ENCODE measurements around the gene MRC2. TPM values are rescaled to one million over a fixed set of nuclear protein-coding genes. Genes with fewer than 3 reads are reported as not detected.
"Not testable (repeated sequence)": the region's sequence is repeated elsewhere in the genome, so short reads cannot be mapped to it uniquely, and the experiment has no call there.

The MRC2 gene
- polyA plus RNA-seq, 2 of the 4 experiments (the other 2 are of a cell fraction), result 20.2 to 57.3 TPM

DNA sequence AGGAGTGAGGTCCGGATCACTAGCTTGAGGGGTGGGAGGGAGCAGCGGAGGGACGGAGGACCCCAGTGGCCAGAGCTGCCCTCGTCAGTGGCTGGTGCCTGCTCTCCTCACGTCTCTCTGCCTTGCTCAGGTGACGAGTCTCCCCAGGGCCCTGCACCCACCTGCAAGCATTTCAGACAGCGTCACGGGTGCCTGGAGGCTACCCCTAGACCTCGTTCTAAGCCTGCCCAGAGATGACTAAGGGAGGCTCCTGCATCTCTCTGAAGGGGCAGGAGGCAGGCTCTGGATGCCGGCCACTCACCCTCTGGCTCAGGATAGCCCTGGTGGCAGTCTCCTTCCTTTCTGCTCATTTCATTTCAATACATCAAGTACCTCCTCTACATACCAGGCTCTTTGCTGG is 68.8 kb downstream of the MRC2 start:
- ATAC-seq, result peak; percentile 18 to 21; a peak in 5 of 6 replicates
- no peak overlapping the region for H3K4me2 ChIP-seq
- no peaks in the 10 kb centered on the region for H3K4me1 ChIP-seq
- no peak overlapping the region for H3K4me3 ChIP-seq
- no peak overlapping the region for H3K27ac ChIP-seq
- no peaks in the 10 kb centered on the region for H3K9me3 ChIP-seq
- no peak for TF ChIP-seq MYC (IDR thresholded peaks at IDR 0.05; ENCODE audit: borderline replicate concordance, low read length)
- TF ChIP-seq, protein P1, sequence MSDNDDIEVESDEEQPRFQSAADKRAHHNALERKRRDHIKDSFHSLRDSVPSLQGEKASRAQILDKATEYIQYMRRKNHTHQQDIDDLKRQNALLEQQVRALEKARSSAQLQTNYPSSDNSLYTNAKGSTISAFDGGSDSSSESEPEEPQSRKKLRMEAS (IDR thresholded peaks at IDR 0.05), result no peak
- DNase-seq (ENCODE audit: low read depth in 1 of 2, low spot score in 1 of 2), result no peak
- no peak for FAIRE-seq
- WGBS (ENCODE audit: missing lambda C conversion rate), result 84% methylated on average over 10 of the region's 10 CpGs
- ChIA-PET CTCF (interaction anchor here (1.0 to 11.7 kb wide), 2 partner anchors 19 to 59 kb away, joined by 3 to 178 read pairs; no protein-coding TSS in a partner anchor), POLR2A (no interaction called here)

DNA sequence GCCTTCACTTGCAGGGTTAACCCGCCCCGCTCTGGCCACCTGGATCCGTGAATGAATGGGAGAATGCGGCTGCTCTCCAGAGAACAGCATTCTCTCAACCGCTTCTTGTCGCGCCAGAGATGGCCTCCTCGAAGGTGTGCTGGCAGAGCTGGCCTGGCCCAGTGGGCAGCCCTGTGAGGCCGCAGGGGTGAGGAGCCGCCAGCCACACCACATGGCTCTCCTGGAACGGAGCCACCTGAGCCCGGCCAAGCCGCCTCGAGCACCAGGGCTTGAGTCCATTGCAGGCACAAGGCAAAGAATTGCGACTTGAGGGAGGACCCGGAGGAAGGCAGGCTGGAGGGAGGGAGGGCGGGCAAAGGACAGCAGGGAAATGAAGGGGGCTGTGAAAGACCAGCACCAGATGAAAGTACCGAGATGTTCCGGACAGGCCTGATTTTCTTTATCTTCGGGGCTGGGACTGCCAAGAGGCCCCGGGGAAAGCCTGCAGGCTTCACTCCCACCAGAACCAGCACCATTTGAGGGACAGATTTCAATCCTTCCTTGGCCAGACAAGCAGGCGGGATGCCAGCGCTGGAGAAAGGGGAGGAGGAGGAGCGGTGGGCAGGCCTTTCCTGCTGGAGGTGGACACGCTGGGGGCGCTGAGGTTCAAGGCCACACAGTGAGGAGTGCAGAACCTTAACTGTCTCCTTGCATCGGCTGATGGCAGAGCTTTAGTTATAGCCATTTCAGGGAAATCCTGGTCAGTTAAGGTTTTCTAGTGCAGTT is 69.4 kb downstream of the MRC2 start:
- FAIRE-seq, result no peak

DNA sequence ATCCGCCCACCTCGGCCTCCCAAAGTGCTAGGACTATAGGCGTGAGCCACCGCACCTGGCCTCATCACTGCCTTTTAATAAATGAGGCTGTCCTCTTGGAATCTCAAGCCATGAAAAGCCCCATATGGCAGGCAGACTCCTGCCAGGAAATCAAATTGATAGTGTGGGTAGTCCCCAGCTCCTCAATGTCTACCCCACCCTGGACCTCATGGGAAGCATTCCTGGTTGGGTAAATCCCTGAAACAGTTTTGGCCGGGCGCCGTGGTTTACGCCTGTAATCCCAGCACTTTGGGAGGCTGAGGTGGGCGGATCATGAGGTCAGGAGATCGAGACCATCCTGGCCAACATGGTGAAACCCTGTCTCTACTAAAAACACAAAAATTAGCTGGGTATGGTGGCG is 71.0 kb downstream of the MRC2 start:
- peaks cover 11% of the 10 kb centered on the region for H3K4me1 ChIP-seq
- H3K4me3 ChIP-seq; H3K4me2 ChIP-seq; DNase-seq (ENCODE audit: low read depth in 1 of 2, low spot score in 1 of 2); H3K9me3 ChIP-seq; FAIRE-seq; POLR2A ChIA-PET; H3K27ac ChIP-seq; ATAC-seq: not testable (repeated sequence)
- WGBS (ENCODE audit: missing lambda C conversion rate), result 77% methylated on average over 11 of the region's 11 CpGs
- CTCF ChIA-PET, result interaction anchor here (0.6 to 2.5 kb wide), 5 partner anchors 23 to 1932 kb away, joined by 3 to 10 read pairs (median 4); no protein-coding TSS in a partner anchor

More for the DNA sequence above, 69.4 kb downstream of the MRC2 start:
- ATAC-seq (no peak), DNase-seq (ENCODE audit: low read depth in 1 of 2, low spot score in 1 of 2) (no peak)
- TF ChIP-seq FOXS1 (CRISPR knock-in tag; IDR thresholded peaks at IDR 0.05), result no peak
- no peak for TF ChIP-seq SMC3 (IDR thresholded peaks at IDR 0.05)
- no peak for TF ChIP-seq POLR2A (IDR thresholded peaks at IDR 0.05; ENCODE audit: low read length)
- TF ChIP-seq CBX8 (IDR thresholded peaks at IDR 0.05), result no peak
- TF ChIP-seq ZNF302 (CRISPR knock-in tag; IDR thresholded peaks at IDR 0.05), result no peak
- no peak for TF ChIP-seq RARB (CRISPR knock-in tag; IDR thresholded peaks at IDR 0.05)
- ChIA-PET CTCF (interaction anchor here (0.6 to 1.4 kb wide), 4 partner anchors 24 to 515 kb away, joined by 3 to 4 read pairs (median 3); no protein-coding TSS in a partner anchor), POLR2A (no interaction called here)
- no peak overlapping the region for H3K27ac ChIP-seq
- no peaks in the 10 kb centered on the region for H3K4me1 ChIP-seq
- no peak overlapping the region for H3K4me2 ChIP-seq
- no peak overlapping the region for H3K4me3 ChIP-seq
- 90% methylated on average over 24 of the region's 27 CpGs for WGBS (ENCODE audit: missing lambda C conversion rate)
- H3K9me3 ChIP-seq, result no peaks in the 10 kb centered on the region

DNA sequence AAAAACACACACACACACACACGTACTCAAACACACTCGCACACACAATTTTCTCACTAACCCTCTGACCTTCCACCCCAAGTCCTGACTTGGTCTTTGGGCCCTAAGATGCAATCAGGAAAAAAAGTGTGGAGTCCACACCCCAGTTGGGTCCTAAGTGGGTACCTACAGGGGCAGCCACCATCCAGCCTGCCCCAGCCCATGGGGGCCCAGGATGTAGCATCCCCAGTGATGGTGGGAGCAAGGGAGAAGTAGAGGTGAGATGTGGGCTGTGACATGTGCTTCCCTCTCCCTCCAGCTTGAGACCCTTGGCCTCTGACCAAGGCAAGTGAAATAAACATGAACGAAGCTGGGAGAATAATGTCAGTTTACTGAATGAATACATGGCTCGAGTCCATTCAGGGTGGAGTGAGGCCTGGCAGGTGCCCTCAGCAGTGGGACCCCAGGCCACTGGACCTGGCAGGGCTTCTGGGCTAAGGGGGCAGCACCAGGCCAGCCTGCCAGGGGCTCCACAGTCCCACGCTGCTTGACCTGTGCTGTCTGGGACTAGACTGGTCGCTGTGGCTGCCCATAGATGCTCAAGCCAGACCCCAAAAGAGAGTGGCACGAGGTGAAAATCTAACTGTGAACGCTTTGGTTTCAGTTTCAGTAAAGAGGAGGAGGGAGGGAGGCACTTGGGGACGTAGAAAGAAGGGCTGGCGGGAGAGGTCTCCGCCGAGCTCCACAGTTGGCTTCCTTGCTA is 73.7 kb downstream of the MRC2 start:
- FAIRE-seq (no peak), DNase-seq (ENCODE audit: low read depth in 1 of 2, low spot score in 1 of 2) (no peak), ATAC-seq (no peak)
- ChIA-PET POLR2A (no interaction called here), CTCF (interaction anchor here (1.1 to 6.3 kb wide), 9 partner anchors 8 to 705 kb away, joined by 3 to 39 read pairs (median 6); no protein-coding TSS in a partner anchor)
- peak overlapping the region in 1 of 2 experiments; percentile 97; a peak in 2 of 6 replicates for H3K27ac ChIP-seq
- H3K9me3 ChIP-seq, result no peaks in the 10 kb centered on the region
- H3K4me2 ChIP-seq, result no peak overlapping the region
- H3K4me1 ChIP-seq, result peaks cover 21% of the 10 kb centered on the region
- 80% methylated on average over 12 of the region's 12 CpGs for WGBS (ENCODE audit: missing lambda C conversion rate)
- H3K4me3 ChIP-seq, result no peak overlapping the region
- no peak for TF ChIP-seq RAD21 (conservative IDR thresholded peaks at IDR 0.05 in 1 of 2, IDR thresholded peaks at IDR 0.05 in 1 of 2)
- TF ChIP-seq TP53 (CRISPR knock-in tag; IDR thresholded peaks at IDR 0.05), result no peak
- no peak for TF ChIP-seq PHF8 (IDR thresholded peaks at IDR 0.05; ENCODE audit: borderline replicate concordance, low read depth)
- no peak for TF ChIP-seq EHF (CRISPR knock-in tag; IDR thresholded peaks at IDR 0.05)
- TF ChIP-seq, protein P2, sequence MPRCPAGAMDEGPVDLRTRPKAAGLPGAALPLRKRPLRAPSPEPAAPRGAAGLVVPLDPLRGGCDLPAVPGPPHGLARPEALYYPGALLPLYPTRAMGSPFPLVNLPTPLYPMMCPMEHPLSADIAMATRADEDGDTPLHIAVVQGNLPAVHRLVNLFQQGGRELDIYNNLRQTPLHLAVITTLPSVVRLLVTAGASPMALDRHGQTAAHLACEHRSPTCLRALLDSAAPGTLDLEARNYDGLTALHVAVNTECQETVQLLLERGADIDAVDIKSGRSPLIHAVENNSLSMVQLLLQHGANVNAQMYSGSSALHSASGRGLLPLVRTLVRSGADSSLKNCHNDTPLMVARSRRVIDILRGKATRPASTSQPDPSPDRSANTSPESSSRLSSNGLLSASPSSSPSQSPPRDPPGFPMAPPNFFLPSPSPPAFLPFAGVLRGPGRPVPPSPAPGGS (IDR thresholded peaks at IDR 0.05), result no peak
- TF ChIP-seq SREBF2 (IDR thresholded peaks at IDR 0.05), result no peak
- TF ChIP-seq, protein P3, sequence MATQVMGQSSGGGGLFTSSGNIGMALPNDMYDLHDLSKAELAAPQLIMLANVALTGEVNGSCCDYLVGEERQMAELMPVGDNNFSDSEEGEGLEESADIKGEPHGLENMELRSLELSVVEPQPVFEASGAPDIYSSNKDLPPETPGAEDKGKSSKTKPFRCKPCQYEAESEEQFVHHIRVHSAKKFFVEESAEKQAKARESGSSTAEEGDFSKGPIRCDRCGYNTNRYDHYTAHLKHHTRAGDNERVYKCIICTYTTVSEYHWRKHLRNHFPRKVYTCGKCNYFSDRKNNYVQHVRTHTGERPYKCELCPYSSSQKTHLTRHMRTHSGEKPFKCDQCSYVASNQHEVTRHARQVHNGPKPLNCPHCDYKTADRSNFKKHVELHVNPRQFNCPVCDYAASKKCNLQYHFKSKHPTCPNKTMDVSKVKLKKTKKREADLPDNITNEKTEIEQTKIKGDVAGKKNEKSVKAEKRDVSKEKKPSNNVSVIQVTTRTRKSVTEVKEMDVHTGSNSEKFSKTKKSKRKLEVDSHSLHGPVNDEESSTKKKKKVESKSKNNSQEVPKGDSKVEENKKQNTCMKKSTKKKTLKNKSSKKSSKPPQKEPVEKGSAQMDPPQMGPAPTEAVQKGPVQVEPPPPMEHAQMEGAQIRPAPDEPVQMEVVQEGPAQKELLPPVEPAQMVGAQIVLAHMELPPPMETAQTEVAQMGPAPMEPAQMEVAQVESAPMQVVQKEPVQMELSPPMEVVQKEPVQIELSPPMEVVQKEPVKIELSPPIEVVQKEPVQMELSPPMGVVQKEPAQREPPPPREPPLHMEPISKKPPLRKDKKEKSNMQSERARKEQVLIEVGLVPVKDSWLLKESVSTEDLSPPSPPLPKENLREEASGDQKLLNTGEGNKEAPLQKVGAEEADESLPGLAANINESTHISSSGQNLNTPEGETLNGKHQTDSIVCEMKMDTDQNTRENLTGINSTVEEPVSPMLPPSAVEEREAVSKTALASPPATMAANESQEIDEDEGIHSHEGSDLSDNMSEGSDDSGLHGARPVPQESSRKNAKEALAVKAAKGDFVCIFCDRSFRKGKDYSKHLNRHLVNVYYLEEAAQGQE (IDR thresholded peaks at IDR 0.05), result no peak
- TF ChIP-seq EP300 (IDR thresholded peaks at IDR 0.05), result no peak
- no peak for TF ChIP-seq CBX2 (IDR thresholded peaks at IDR 0.05; ENCODE audit: borderline replicate concordance, low read depth)
- TF ChIP-seq, protein P4, sequence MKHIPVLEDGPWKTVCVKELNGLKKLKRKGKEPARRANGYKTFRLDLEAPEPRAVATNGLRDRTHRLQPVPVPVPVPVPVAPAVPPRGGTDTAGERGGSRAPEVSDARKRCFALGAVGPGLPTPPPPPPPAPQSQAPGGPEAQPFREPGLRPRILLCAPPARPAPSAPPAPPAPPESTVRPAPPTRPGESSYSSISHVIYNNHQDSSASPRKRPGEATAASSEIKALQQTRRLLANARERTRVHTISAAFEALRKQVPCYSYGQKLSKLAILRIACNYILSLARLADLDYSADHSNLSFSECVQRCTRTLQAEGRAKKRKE (CRISPR knock-in tag; IDR thresholded peaks at IDR 0.05; ENCODE audit: low read depth), result no peak
- TF ChIP-seq, protein P5, sequence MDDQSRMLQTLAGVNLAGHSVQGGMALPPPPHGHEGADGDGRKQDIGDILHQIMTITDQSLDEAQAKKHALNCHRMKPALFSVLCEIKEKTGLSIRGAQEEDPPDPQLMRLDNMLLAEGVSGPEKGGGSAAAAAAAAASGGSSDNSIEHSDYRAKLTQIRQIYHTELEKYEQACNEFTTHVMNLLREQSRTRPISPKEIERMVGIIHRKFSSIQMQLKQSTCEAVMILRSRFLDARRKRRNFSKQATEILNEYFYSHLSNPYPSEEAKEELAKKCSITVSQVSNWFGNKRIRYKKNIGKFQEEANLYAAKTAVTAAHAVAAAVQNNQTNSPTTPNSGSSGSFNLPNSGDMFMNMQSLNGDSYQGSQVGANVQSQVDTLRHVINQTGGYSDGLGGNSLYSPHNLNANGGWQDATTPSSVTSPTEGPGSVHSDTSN (IDR thresholded peaks at IDR 0.05), result no peak

Data from A549 (cell line).